ENCODE measurements around the gene ERCC1. TPM values are rescaled to one million over a fixed set of nuclear protein-coding genes. Genes with fewer than 3 reads are reported as not detected.

The ERCC1 gene
- total and polyA plus RNA-seq, 2 of the 13 experiments (the other 11 are each of a cell fraction or from before 2014, with no cell fraction given) = 40.0 to 66.4 TPM

GRCh38 chr19:45406226-45407090, 17.3 kb downstream of the ERCC1 start, which contains the start of gene POLR1G (continued):
- TF ChIP-seq ZNF558 (CRISPR knock-in tag; IDR thresholded peaks at IDR 0.05; ENCODE audit: borderline replicate concordance) (0 out of 2 replicates have a peak, but pooled peaks have one; percentile 24), STAT5B (CRISPR knock-in tag; IDR thresholded peaks at IDR 0.05) (no peak), TFDP2 (CRISPR knock-in tag; IDR thresholded peaks at IDR 0.05) (peak; percentile 56; the same call in 1 of the 2 replicates), MBD4 (IDR thresholded peaks at IDR 0.05; ENCODE audit: borderline replicate concordance, low read length) (no peak), ELF1 (CRISPR knock-in tag; IDR thresholded peaks at IDR 0.05) (no peak), ZNF737 (CRISPR knock-in tag; IDR thresholded peaks at IDR 0.05; ENCODE audit: borderline replicate concordance) (no peak), ZBTB40 (IDR thresholded peaks at IDR 0.05) (no peak), ZBTB40 (CRISPR knock-in tag; IDR thresholded peaks at IDR 0.05) (peak; percentile 56), ZSCAN30 (CRISPR knock-in tag; IDR thresholded peaks at IDR 0.05) (no peak; the same call in 1 of the 2 replicates), ZSCAN29 (CRISPR knock-in tag; conservative IDR thresholded peaks at IDR 0.05) (no peak), HOXA3 (CRISPR knock-in tag; IDR thresholded peaks at IDR 0.05) (peak; percentile 18), ZNF607 (CRISPR knock-in tag; IDR thresholded peaks at IDR 0.05; ENCODE audit: borderline replicate concordance) (0 out of 2 replicates have a peak, but pooled peaks have one; percentile 25), ZBTB2 (CRISPR knock-in tag; IDR thresholded peaks at IDR 0.05; ENCODE audit: low read depth) (no peak), ATM (IDR thresholded peaks at IDR 0.05; ENCODE audit: borderline replicate concordance) (no peak)
- TF ChIP-seq, protein P1, sequence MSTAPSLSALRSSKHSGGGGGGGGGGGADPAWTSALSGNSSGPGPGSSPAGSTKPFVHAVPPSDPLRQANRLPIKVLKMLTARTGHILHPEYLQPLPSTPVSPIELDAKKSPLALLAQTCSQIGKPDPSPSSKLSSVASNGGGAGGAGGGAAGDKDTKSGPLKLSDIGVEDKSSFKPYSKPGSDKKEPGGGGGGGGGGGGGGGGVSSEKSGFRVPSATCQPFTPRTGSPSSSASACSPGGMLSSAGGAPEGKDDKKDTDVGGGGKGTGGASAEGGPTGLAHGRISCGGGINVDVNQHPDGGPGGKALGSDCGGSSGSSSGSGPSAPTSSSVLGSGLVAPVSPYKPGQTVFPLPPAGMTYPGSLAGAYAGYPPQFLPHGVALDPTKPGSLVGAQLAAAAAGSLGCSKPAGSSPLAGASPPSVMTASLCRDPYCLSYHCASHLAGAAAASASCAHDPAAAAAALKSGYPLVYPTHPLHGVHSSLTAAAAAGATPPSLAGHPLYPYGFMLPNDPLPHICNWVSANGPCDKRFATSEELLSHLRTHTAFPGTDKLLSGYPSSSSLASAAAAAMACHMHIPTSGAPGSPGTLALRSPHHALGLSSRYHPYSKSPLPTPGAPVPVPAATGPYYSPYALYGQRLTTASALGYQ (CRISPR knock-in tag; IDR thresholded peaks at IDR 0.05) = no peak
